Right atrium auricular region (tissue), 2 donors: ENCODE measurements around the gene NTNG2. TPM values are rescaled to one million over a fixed set of nuclear protein-coding genes. Genes with fewer than 3 reads are reported as not detected.

ENCODE experiments used
- DNase-seq: peaks from one replicate; pipeline ENCODE4 v3.0.0-alpha.2; 2019; ENCODE audit warnings: low spot score
- H3K27ac ChIP-seq, 2 donors: fragments of 200-600 bp; sonication (generic); 1 replicate in 1 of 2; 2 replicates in 1 of 2; pipeline ENCODE4 v1.5.1; 2016 to 2019
- H3K27me3 ChIP-seq, 2 donors: fragments of 200-600 bp; sonication (generic); one replicate each; pipeline versions ENCODE4 v1.5.1 to v1.6.0; 2017 to 2019
- H3K36me3 ChIP-seq: fragments of 200-600 bp; sonication (generic); one replicate; pipeline ENCODE4 v1.5.1; 2016
- H3K4me1 ChIP-seq, 2 donors: fragments of 200-600 bp; sonication (generic); one replicate each; pipeline versions ENCODE4 v1.5.1 to v1.6.0; 2017 to 2019
- H3K4me3 ChIP-seq, 2 donors: fragments of 200-600 bp; sonication (generic); 1 replicate in 1 of 2; 2 replicates in 1 of 2; pipeline ENCODE4 v1.5.1; 2017 to 2019; ENCODE audit warnings: mild to moderate bottlenecking in 1 of 2, moderate library complexity in 1 of 2
- H3K9me3 ChIP-seq, 2 donors: fragments of 200-600 bp; sonication (generic); one replicate each; pipeline ENCODE4 v1.5.1; 2019
- CTCF ChIP-seq, 2 donors: fragments of 200-600 bp; sonication (generic); IDR thresholded peaks; one replicate each; pipeline ENCODE4 v1.5.1; 2019; ENCODE audit warnings: antibody characterized with exemption in 2 of 2
- total RNA-seq, 2 donors: library from RNA; depleted of rRNA; stranded (reverse); fragments of >200 nt; gene quantifications; one replicate each; pipeline ENCODE4 v1.1.0, GENCODE V29; 2016

NTNG2 gene
- total RNA-seq, 2 donors from 2014 or later = 5.2 to 16.9 TPM

- Histone ChIP-seq H3K4me3 (no peak overlapping the region), H3K4me1 (peaks cover 0 to 18% of the 10 kb centered on the region in 2 donors), H3K27ac (peak overlapping the region in 1 of 2 donors; percentile 16), H3K36me3 (no peaks in the 10 kb centered on the region), H3K27me3 (no peaks in the 10 kb centered on the region), H3K9me3 (no peaks in the 10 kb centered on the region)
- no peak for TF ChIP-seq CTCF (IDR thresholded peaks at IDR 0.05)
- no peak for DNase-seq
Observed at GRCh38 chr9:132239518-132239917, 77.7 kb downstream of the NTNG2 start.

GRCh38 chr9:132239999-132240840 lies 78.4 kb downstream of the NTNG2 start:
- H3K36me3 ChIP-seq = no peaks in the 10 kb centered on the region
- H3K4me1 ChIP-seq = peaks cover 0 to 18% of the 10 kb centered on the region in 2 donors
- no peak for TF ChIP-seq CTCF (IDR thresholded peaks at IDR 0.05)
- H3K4me3 ChIP-seq = peak overlapping the region; percentile 18 to 67
- H3K27ac ChIP-seq = peak overlapping the region; percentile 40 to 43
- no peaks in the 10 kb centered on the region for H3K9me3 ChIP-seq
- no peak for DNase-seq
- H3K27me3 ChIP-seq = no peaks in the 10 kb centered on the region

GRCh38 chr9:132240841-132241482 lies 79.1 kb downstream of the NTNG2 start:
- TF ChIP-seq CTCF (IDR thresholded peaks at IDR 0.05) = no peak
- H3K4me1 ChIP-seq = peaks cover 0 to 18% of the 10 kb centered on the region in 2 donors
- H3K9me3 ChIP-seq = no peaks in the 10 kb centered on the region
- no peaks in the 10 kb centered on the region for H3K36me3 ChIP-seq
- no peaks in the 10 kb centered on the region for H3K27me3 ChIP-seq
- peak; percentile 96 for DNase-seq
- H3K4me3 ChIP-seq = peak overlapping the region; percentile 51 to 67
- H3K27ac ChIP-seq = peak overlapping the region; percentile 66 to 68

GRCh38 chr9:132241483-132241839 lies 79.6 kb downstream of the NTNG2 start:
- TF ChIP-seq CTCF (IDR thresholded peaks at IDR 0.05) = no peak
- DNase-seq = no peak
- Histone ChIP-seq H3K27ac (peak overlapping the region; percentile 66 to 68), H3K9me3 (no peaks in the 10 kb centered on the region), H3K36me3 (no peaks in the 10 kb centered on the region), H3K4me3 (peak overlapping the region; percentile 51 to 67), H3K4me1 (peaks cover 0 to 18% of the 10 kb centered on the region in 2 donors), H3K27me3 (no peaks in the 10 kb centered on the region)

- H3K27me3 ChIP-seq = no peaks in the 10 kb centered on the region
- peak overlapping the region; percentile 66 to 68 for H3K27ac ChIP-seq
- no peak for DNase-seq
Observed at GRCh38 chr9:132241840-132242620, 80.2 kb downstream of the NTNG2 start.

More at GRCh38 chr9:132241840-132242620, 80.2 kb downstream of the NTNG2 start:
- Histone ChIP-seq H3K4me1 (peaks cover 0 to 18% of the 10 kb centered on the region in 2 donors), H3K9me3 (no peaks in the 10 kb centered on the region), H3K4me3 (peak overlapping the region; percentile 51 to 67), H3K36me3 (no peaks in the 10 kb centered on the region)
- TF ChIP-seq CTCF (IDR thresholded peaks at IDR 0.05) = no peak
